Subcutaneous preadipocyte (primary cell): ENCODE data around the gene TBL3. TPM values are rescaled to one million over a fixed set of nuclear protein-coding genes. Genes with fewer than 3 reads are reported as not detected.

Experiments
- small RNA-seq: library from RNA; depleted of rRNA; stranded (forward); fragments of <200 nt; gene quantifications from one replicate; pipeline ENCODE3, GENCODE V24; 2012
- total RNA-seq: library from RNA; depleted of rRNA; stranded (reverse); fragments of >200 nt; gene quantifications from 2 replicates; pipeline ENCODE4 v1.2.3, GENCODE V29; 2012

Gene TBL3
- total RNA-seq, result 49.2 and 51.6 TPM in 2 replicates

DNA sequence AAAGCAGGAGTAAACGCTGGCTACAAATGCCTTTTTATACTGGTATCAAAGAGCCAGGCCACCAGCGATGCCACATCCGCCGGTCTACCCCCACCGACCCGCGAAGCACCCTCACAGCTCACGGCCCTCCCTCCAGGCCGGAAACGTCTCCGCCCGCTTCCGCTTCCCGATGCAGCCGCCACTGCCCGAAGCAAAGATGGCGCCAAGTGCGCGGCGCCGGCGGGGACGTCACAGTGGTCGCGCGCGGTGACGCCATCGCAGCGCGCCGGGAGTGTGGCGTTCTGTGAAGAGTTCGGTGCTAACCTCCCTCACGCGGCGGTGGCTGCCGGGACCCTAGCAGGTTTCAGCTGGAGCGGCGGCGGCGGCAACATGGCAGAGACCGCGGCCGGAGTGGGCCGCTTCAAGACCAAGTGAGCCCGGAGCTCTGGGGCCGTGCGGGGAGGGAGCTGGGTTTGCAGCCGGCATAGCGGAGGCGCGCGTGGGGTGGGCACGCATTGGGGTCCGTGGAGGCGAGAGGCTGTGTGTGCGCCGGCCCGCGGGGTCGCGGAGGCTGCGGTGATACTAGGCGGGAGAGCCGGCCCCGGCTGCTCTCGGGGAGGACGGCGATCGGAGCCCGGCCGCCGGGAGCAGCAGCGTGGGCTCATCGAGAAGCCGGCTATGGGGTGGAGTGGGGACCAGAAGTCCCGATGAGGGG, at the start of gene TBL3:
TBL3 (plus strand) TSS at position 258 of the 694 bp plus-strand sequence; CDS start at position 370, 112 bp downstream.

DNA sequence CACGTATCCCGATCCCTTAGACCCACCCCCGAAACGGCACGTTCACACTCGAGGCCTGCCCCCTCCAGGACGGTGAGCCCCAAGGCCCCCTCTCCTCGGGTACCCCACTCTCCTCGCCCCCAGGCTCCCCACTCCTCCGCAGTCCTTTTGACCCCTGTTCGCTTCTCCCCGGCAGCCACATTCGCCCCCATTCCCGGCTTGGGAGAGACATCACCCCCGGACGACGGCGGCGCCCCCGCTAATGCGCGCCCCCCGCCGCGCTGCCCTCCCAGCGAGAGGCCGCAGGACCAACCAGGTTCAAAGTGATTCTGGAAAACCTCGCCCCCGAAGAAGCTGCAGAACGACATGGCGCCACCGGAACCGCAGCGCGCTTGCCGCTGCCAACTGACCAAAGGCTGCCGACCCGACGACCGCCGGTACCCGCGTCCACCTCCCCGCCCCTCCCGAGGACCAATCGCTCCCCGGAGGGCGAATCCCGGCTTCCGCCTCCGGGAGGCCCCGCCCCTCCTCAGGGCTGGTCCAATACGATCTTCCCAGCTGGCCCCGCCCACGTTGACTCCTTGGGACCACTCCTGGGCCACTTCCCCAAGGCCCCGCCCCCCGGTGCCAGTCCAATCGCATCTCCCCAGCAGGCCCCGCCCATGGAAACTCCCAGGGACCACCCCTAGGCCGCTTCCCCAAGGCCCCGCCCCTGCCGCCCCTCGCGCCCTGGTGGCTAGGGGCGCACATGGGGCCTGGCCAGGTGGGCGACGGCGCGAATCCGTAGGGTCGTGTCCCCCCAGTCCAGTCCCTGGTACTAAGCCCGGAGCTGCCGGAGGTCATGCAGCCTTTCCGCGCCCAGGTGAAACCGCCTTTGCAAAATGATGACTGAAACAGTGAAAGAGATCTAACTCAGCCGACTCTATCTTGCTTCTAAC, 28.8 kb upstream of the TBL3 start, which contains the start of gene MSRB1:
MSRB1 (minus strand) TSS at position 390 of the 917 bp plus-strand sequence; CDS start at position 347, 43 bp downstream.

DNA sequence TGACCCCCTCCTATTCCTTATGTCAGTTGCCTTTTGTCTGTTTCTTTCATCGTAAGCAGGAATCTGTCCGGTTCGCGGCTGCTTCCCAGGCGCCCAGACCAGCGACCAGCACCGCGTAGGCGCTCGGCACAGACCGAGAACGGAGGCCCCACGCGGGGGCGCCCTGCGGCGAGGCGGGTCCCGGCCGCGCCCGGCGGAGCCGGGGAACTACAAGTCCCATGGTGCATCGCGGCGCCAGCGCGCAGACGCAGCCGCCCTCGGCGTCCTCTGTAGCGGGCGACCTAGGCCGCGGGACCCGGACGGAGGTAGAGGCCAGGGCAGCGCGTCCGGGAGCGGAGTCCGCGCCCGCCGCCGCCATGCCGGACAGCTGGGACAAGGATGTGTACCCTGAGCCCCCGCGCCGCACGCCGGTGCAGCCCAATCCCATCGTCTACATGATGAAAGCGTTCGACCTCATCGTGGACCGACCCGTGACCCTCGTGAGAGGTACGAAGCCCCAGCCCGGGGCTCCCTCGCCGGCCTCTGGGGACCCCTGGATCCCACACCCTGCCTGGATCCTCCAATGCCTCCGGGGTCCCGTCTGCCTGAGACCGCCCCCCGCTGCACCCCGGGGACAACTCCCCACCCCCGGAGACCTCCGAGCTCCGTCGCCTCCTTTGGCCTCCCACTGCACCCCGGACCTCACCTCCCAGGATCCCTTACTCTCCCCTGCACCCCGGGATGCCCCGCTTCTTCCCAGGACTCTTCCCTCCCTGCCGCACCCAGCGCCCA, 12.4 kb upstream of the TBL3 start, which contains the start of gene NDUFB10:
NDUFB10 (plus strand) TSS at position 270 of the 771 bp plus-strand sequence; CDS start at position 357, 87 bp downstream.

DNA sequence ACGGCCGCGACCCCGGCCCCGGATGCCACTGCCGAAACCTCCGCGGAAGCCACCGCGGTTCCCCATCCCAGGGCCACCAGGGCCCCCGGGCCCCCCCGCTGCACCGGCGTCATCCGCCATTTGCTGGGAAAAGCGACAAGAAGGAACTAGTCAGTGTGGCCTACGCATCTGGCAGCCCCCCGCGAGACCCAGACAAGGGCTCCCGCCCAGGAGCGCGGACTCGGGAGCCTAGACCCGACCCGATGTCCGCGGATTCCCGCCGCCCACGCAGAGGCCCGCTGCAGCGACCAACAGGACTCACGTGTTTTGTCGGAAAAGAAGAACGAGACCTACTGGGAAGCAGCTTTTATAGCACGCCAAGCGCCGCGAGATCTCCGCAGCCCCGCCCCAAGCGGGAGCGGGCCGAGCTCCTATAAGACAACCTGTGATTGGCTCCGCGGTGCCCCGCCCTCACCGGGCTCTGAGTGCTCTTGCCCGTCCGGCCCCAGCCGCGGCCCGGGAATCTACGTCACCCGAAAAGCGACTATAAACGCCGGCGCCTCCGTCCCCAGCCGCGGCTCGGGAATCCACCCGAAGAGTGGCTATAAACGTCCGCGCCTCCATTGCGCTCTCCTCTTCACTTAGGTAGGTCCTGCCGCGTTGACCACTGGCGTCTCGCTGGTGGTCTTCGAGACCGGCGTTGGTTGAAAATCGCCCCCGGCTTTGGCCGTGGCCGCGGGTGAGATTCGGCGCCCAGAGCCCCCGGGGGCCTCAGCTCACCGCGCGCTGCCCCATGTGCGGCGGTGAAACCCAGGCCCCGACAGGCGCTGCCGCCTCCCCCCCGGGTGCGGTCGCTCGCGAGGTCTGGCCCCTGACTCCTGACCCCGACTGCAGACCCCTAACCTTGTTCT, 7.1 kb upstream of the TBL3 start, which contains the start of gene RPS2:
RPS2 (minus strand) TSS at position 321 of the 890 bp plus-strand sequence; CDS start at position 120, 201 bp downstream.

DNA sequence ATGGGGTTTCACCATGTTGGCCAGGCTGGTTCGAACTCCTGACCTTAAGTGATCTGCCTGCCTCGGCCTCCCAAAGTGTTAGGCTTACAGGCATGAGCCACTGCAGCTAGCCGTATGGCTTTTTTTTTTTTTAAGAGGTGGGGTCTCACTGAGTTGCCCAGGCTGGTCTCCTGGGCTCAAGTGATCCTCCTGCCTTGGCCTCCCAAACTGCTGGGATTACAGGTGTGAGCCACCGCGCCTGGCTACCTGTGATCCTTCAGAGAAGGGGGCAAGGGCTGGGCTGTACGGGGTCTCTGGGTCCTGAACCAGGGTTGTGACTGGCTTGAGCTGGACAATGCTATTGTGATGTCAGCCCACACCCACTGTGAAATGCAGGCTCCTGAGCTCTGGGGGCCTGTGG, 5.4 kb upstream of the TBL3 start, which contains the start of gene RNF151:
RNF151 (plus strand) TSS at position 397 of the 400 bp plus-strand sequence. CDS start 26 bp downstream, outside the sequence.

DNA sequence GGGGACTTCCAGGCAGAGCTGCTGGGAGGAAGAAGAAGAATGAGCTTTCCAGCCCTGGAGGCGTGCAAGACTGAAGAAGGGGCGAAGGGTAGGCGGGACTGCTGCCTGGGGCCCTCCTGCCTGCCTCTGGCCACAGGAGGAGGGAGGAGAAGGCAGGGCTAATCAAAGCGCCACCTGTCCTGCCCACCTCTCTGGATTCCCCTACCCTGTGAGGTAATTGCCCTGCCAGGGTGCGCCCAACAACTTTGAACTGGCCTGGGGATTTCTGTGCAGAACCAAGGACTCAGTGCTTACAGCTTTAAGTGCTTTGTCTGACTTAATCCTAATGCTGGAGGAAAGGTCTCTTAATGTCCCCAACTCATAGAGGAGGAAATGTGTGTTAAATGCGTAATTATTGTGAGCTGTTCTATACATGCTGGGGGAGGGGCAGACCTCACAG, 9.6 kb downstream of the TBL3 start, which contains the start of gene NOXO1:
NOXO1 (minus strand) TSS at position 72 of the 439 bp plus-strand sequence. CDS start 290 bp downstream, outside the sequence.

DNA sequence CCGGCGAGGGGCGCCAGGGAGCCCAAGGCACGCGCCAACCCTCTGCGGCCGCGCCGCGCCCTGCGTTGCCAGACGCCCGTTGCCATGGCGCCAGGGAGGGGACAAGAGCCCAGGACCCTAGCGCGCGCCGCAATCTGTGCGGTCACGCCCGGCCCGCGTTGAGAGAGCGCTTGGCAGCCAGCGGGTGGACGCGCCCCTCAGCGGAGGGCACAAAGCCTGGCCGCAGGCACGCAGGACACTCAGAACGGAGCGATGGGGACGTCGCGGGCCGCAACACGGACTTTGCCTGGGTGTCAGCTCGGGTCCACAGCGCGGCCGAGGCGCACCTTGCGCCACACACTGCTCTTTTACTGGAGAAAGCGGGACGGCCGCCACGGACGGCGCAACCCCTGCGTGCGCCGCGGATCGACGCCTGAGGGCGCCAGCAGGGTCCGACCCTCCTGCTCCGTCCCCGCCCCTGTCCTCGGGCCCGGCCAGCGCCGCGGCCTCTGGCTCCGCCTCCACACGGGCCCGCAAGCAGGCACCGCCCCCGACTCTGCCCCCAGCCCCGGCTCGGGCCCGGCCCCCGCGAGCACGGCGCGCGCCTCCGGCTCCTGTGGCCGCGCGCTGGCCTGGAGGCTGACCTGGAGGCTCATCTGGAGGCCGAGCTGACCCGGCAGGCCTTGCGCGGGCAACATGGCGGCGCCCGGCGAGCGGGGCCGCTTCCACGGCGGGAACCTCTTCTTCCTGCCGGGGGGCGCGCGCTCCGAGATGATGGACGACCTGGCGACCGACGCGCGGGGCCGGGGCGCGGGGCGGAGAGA, 11.9 kb downstream of the TBL3 start, which contains the start of gene GFER:
GFER (plus strand) TSS at position 650 of the 803 bp plus-strand sequence; CDS start at position 676, 26 bp downstream.

DNA sequence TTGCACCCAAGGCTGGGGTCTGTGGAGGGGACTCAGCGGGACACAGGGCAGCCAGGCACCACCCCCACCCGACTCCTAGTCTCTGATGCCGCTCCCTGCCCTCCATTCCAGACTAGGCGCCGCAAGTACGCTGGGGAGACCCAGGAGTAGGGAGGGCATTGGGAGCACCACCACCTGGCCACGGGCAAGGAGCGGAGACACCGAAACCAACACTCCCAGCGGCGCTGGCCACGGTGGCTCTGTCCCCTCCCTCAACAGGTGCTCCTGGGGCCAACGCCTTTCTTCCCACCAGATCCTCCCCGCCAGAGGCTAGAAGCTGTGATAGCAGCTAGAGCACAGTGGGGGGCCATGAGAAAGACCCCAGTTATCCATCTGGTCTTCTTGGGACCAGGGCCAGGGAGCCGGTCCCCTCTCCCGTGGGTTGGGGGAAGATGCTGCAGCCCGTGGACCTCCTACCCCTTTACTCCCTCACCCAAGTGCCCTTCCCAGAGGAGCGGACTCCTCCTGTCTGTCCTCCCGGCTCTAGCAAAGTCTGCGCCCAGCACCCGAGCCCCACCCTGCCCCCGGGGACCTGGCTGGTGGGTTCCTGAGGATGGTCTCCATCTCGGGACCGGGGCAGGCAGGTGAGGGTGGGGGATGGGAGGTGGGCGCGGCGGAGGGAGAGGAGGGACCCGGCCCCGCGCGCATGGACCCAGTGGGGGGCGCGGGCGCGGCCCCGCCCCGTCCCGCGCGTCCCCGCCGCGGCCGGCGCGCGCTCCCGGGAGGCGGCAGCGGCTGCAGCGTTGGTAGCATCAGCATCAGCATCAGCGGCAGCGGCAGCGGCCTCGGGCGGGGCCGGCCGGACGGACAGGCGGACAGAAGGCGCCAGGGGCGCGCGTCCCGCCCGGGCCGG, 17.6 kb downstream of the TBL3 start, which contains the start of gene SYNGR3:
SYNGR3 (plus strand) TSS at position 762 of the 892 bp plus-strand sequence. CDS start 133 bp downstream, outside the sequence.

DNA sequence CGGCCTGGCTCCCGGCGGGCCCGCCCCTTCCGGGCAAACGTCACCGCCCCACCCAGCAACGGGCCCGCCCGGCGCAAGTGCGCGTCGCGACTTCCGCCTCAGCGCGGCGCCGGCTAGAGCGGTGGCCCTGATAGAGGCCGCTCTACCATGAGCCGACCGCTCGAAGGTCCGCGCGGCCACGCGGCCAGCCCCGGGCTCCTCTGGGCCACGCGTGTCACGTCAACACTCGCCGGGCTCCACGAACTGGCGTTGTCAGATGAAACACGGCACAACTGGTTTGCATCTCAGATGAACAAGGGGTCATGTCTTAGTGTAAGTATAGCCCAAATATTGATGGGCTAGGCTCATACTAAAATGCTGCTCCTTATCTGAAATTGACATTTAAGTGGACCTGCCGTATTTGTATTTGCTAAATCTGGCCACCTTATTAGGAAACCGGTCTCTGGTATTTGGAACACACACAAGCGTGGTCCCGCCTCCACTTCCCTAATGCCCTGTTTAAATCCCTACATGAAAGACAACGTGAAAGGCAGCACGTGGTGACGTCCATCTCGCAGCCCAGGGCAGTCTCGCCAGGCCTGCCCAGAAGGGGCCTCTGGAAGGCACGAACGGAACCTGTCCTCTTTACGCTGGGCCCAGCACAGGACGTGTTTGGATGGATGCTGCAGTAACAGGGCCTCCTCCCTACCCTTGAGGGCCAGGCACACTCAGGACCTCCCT, 38.1 kb downstream of the TBL3 start, which contains the start of gene ZNF598:
ZNF598 (minus strand) TSS at position 31 of the 720 bp plus-strand sequence.

DNA sequence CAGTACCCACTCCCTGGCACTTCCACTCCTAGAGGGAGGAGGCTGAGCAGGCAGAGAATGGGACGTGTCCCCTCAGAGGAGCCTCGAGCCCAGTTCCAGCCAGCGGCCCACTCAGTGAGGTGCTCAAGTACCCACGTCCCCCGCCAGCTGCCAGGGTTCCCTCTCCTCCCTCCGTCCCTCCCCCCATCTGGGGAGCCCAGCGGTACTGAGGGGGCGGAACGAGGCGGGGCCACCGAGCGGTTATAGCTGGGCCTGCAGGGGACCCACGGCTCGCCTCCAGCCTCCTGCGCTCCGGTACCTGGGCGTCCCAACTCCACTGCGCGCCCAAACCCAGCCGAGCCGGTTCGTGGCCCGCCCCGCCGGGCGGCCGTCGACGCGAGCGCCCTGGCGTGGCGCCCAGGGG, 47.7 kb downstream of the TBL3 start, which contains the start of gene NPW:
NPW (plus strand) TSS at position 268 of the 403 bp plus-strand sequence.

DNA sequence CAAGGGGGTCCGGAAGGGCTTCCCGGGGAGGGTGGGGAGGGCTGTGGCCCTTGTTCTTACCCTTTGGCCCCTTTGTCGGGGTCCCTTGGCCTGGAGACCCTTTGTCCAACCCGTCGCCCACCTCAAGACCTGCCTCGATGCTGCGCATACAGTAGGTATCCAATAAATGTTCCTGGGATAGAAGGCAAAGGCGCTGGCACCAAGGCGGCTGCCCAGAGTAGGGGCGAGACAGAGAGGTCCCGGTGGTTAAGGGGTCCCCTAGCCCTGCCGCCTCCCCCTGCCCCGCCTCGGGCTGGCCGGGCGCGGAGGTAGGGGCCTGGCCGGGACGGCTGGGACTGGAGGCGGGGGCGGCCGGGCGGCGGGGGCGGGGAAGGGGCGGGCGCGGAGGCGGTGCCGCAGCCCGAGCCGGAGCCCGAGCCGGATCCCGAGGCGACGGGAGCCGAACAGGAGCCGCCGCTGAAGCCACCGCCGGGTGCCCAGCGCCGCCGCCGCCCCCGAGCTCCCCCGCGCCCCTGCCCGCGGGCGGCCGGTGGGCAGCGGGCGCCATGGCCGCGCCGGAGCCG, 54.7 kb downstream of the TBL3 start, which contains the start of gene NHERF2:
NHERF2 (plus strand) TSS at position 442 of the 563 bp plus-strand sequence; CDS start at position 546, 104 bp downstream.

Small RNA genes within 50 kb of the gene (small RNA-seq; reads per million reads assigned to genes)
- gene AC005363.2, result 0.08 reads per million
- gene RN7SL219P, result not detected
- gene SNORA10, result not detected
- not detected for gene SNORA64

Other genes with a start within 250 kb of the TBL3 start
- 29.9 and 37.5 TPM in 2 replicates for gene NME3, start 200.5 kb upstream of the TBL3 start, total RNA-seq
- gene EME2, start 199.2 kb upstream of the TBL3 start, total RNA-seq, result 11.7 and 18.4 TPM in 2 replicates
- gene MRPS34, start 198.9 kb upstream of the TBL3 start, total RNA-seq, result 68.0 and 88.2 TPM in 2 replicates
- 20.3 and 27.2 TPM in 2 replicates for gene SPSB3, start 189.5 kb upstream of the TBL3 start, total RNA-seq
- 69.8 and 79.4 TPM in 2 replicates for gene NUBP2, start 189.1 kb upstream of the TBL3 start, total RNA-seq
- gene IGFALS, start 178.3 kb upstream of the TBL3 start, total RNA-seq, result under 0.01 TPM in 1 of 2 replicates, not detected in the other
- 14.7 and 24.3 TPM in 2 replicates for gene HAGH, start 145.2 kb upstream of the TBL3 start, total RNA-seq
- 52.6 and 61.7 TPM in 2 replicates for gene FAHD1, start 144.8 kb upstream of the TBL3 start, total RNA-seq
- gene MEIOB, start 99.9 kb upstream of the TBL3 start, total RNA-seq, result not detected in 2 replicates
- not detected in 2 replicates for gene HS3ST6, start 53.6 kb upstream of the TBL3 start, total RNA-seq
- 12.7 and 15.4 TPM in 2 replicates for gene MSRB1, start 28.9 kb upstream of the TBL3 start, total RNA-seq
- not detected in 2 replicates for gene RPL3L, start 17.4 kb upstream of the TBL3 start, total RNA-seq
- gene NDUFB10, start 12.5 kb upstream of the TBL3 start, total RNA-seq, result 133 and 161 TPM in 2 replicates
- 1,799 and 3,882 TPM in 2 replicates for gene RPS2, start 7.2 kb upstream of the TBL3 start, total RNA-seq
- gene RNF151, start 5.2 kb upstream of the TBL3 start, total RNA-seq, result not detected in 2 replicates
- 0.39 TPM in 1 of 2 replicates, not detected in the other for gene NOXO1, start 9.4 kb downstream of the TBL3 start, total RNA-seq
- gene GFER, start 12.1 kb downstream of the TBL3 start, total RNA-seq, result 9.9 and 13.1 TPM in 2 replicates
- 0.73 and 1.4 TPM in 2 replicates for gene SYNGR3, start 17.9 kb downstream of the TBL3 start, total RNA-seq
- 26.8 and 35.0 TPM in 2 replicates for gene ZNF598, start 37.8 kb downstream of the TBL3 start, total RNA-seq
- gene NPW, start 47.7 kb downstream of the TBL3 start, total RNA-seq, result 1.5 TPM in 1 of 2 replicates, not detected in the other
- gene NHERF2, start 54.8 kb downstream of the TBL3 start, total RNA-seq, result 4.8 and 5.1 TPM in 2 replicates
- gene NTHL1, start 75.8 kb downstream of the TBL3 start, total RNA-seq, result 19.7 and 31.6 TPM in 2 replicates
- gene TSC2, start 75.9 kb downstream of the TBL3 start, total RNA-seq, result 56.2 and 62.2 TPM in 2 replicates
- gene PKD1, start 163.8 kb downstream of the TBL3 start, total RNA-seq, result 95.8 and 107 TPM in 2 replicates
- under 0.01 and 0.20 TPM in 2 replicates for gene RAB26, start 176.6 kb downstream of the TBL3 start, total RNA-seq
- gene TRAF7, start 183.7 kb downstream of the TBL3 start, total RNA-seq, result 61.0 and 70.0 TPM in 2 replicates
- gene CASKIN1, start 224.6 kb downstream of the TBL3 start, total RNA-seq, result under 0.01 and 0.73 TPM in 2 replicates
- gene MLST8, start 233.4 kb downstream of the TBL3 start, total RNA-seq, result 26.0 and 36.7 TPM in 2 replicates
- gene BRICD5, start 238.8 kb downstream of the TBL3 start, total RNA-seq, result 0.37 and 1.6 TPM in 2 replicates
- 17.3 and 23.5 TPM in 2 replicates for gene PGP, start 242.8 kb downstream of the TBL3 start, total RNA-seq